ENCODE data around the gene TNS1.

TNS1 gene

DNA sequence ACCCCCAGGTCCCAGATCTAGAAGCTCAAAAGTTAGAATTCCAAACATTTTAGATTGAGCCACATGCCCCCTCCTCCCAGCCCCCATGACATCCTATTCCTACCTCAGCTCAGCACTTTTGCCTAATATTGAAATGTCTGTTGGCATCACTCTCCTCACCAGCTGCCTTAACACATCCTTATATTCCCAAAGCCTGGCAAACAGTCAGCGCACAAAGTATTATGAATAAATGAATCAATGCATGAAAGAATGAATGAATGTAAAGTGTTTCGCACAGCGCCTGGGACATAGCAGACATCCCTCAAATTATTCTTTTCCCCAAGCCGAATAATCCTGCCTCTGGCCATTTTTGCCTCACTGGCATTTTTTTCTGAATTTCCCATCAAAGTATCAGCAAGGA lies 175.8 kb downstream of the TNS1 start:
- no peaks in the 10 kb centered on the region for H3K79me2 ChIP-seq (ENCODE audit: insufficient read depth, low read length)
- no peak overlapping the region for H3K4me3 ChIP-seq (ENCODE audit: low read length, poor library complexity, severe bottlenecking)
- H3F3A ChIP-seq (ENCODE audit: low read depth), result no peaks in the 10 kb centered on the region
- H3K9ac ChIP-seq (ENCODE audit: low read depth, low read length, poor library complexity, severe bottlenecking), result no peak overlapping the region
- H4K20me1 ChIP-seq (ENCODE audit: insufficient read depth, low read length, poor library complexity, severe bottlenecking), result no peaks in the 10 kb centered on the region
- H3K27me3 ChIP-seq (ENCODE audit: insufficient read depth, low read length, poor library complexity, severe bottlenecking), result no peaks in the 10 kb centered on the region
- TF ChIP-seq, protein P1, sequence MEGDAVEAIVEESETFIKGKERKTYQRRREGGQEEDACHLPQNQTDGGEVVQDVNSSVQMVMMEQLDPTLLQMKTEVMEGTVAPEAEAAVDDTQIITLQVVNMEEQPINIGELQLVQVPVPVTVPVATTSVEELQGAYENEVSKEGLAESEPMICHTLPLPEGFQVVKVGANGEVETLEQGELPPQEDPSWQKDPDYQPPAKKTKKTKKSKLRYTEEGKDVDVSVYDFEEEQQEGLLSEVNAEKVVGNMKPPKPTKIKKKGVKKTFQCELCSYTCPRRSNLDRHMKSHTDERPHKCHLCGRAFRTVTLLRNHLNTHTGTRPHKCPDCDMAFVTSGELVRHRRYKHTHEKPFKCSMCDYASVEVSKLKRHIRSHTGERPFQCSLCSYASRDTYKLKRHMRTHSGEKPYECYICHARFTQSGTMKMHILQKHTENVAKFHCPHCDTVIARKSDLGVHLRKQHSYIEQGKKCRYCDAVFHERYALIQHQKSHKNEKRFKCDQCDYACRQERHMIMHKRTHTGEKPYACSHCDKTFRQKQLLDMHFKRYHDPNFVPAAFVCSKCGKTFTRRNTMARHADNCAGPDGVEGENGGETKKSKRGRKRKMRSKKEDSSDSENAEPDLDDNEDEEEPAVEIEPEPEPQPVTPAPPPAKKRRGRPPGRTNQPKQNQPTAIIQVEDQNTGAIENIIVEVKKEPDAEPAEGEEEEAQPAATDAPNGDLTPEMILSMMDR (conservative IDR thresholded peaks at IDR 0.05; ENCODE audit: low read length), result no peak
- no peak for TF ChIP-seq EZH2phosphoT487 (IDR thresholded peaks at IDR 0.05; ENCODE audit: borderline replicate concordance)
- H3K9me3 ChIP-seq (ENCODE audit: insufficient read depth, low read depth, low read length), result no peaks in the 10 kb centered on the region
- no peak overlapping the region for H2AFZ ChIP-seq (ENCODE audit: low read length)
- H3K4me2 ChIP-seq (ENCODE audit: low read depth, low read length, poor library complexity, severe bottlenecking), result no peak overlapping the region
- no peaks in the 10 kb centered on the region for H3K9me2 ChIP-seq (replicated peaks; ENCODE audit: low read depth, low read length)
- no peaks in the 10 kb centered on the region for H3K4me1 ChIP-seq (ENCODE audit: insufficient read depth, low read length, poor library complexity, severe bottlenecking)
- no peaks in the 10 kb centered on the region for H3K36me3 ChIP-seq (ENCODE audit: insufficient read depth, low read length)

DNA sequence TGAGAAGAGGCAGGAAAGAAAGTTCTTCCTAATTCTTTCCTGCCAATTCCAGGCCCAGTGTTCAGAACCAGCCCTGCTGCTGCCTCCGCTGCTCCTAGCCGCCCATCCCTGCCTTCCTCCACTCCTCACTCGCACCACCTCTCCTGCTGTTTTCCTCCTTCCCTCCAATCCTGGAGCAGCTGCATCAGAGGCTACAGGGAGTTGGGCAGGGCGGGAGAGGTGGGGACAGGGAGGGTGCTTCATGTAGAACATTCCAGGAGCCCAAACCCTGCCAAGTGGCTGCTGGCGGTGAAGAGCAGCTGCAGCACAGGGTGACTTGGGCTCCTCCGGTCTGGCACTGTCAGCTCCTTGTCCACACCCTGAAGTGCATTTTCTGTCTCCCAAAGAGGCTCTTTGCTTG lies 176.3 kb downstream of the TNS1 start:
- Histone ChIP-seq H3F3A (ENCODE audit: low read depth) (no peaks in the 10 kb centered on the region), H3K36me3 (ENCODE audit: insufficient read depth, low read length) (no peaks in the 10 kb centered on the region), H3K4me2 (ENCODE audit: low read depth, low read length, poor library complexity, severe bottlenecking) (no peak overlapping the region), H3K9me2 (replicated peaks; ENCODE audit: low read depth, low read length) (no peaks in the 10 kb centered on the region), H2AFZ (ENCODE audit: low read length) (no peak overlapping the region), H3K9ac (ENCODE audit: low read depth, low read length, poor library complexity, severe bottlenecking) (no peak overlapping the region), H3K4me1 (ENCODE audit: insufficient read depth, low read length, poor library complexity, severe bottlenecking) (no peaks in the 10 kb centered on the region), H4K20me1 (ENCODE audit: insufficient read depth, low read length, poor library complexity, severe bottlenecking) (no peaks in the 10 kb centered on the region), H3K4me3 (ENCODE audit: low read length, poor library complexity, severe bottlenecking) (no peak overlapping the region), H3K27me3 (ENCODE audit: insufficient read depth, low read length, poor library complexity, severe bottlenecking) (no peaks in the 10 kb centered on the region), H3K79me2 (ENCODE audit: insufficient read depth, low read length) (no peaks in the 10 kb centered on the region), H3K9me3 (ENCODE audit: insufficient read depth, low read depth, low read length) (no peaks in the 10 kb centered on the region)
- no peak for TF ChIP-seq EZH2phosphoT487 (IDR thresholded peaks at IDR 0.05; ENCODE audit: borderline replicate concordance)
- TF ChIP-seq, protein P1 (conservative IDR thresholded peaks at IDR 0.05; ENCODE audit: low read length), result no peak

DNA sequence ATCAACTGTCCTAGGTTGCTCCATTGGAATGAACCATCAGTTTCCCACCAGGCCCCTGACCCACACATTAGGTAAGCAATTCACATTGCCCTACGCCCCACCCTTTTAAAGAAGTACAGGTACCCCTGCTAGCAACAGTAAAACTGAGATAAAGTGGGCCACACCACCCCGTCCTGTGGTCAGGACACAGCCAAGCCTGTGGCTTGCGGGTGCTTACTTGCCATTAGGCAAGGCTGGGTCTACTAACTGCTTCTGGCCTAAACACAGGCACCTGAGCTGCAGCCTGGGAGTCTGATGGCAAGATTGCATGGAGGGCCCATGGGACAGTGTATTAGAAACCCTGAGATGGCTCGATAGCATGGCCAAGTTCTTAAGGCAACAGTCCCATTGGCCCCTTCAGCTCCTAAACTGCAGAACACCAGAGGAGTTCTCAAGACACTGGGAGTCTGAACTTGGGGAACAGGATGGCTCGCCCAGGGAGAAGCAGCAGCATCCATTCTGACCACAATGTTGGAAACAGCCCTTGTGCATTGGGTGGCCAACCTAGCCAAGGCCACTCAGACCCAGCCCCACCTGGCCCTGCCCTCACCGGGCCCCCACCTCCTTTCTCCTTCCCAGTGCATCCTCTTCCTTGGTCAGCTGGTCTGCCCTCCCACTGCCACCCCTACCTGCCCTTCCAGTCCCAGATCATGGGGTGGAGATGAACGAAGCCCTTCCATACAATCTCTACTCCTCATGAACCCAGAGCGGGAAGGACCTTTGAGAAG lies 177.1 kb downstream of the TNS1 start:
- Histone ChIP-seq H3K9ac (ENCODE audit: low read depth, low read length, poor library complexity, severe bottlenecking) (no peak overlapping the region), H3K36me3 (ENCODE audit: insufficient read depth, low read length) (no peaks in the 10 kb centered on the region), H3K9me3 (ENCODE audit: insufficient read depth, low read depth, low read length) (no peaks in the 10 kb centered on the region), H3F3A (ENCODE audit: low read depth) (no peaks in the 10 kb centered on the region), H3K4me3 (ENCODE audit: low read length, poor library complexity, severe bottlenecking) (no peak overlapping the region), H4K20me1 (ENCODE audit: insufficient read depth, low read length, poor library complexity, severe bottlenecking) (no peaks in the 10 kb centered on the region), H3K4me1 (ENCODE audit: insufficient read depth, low read length, poor library complexity, severe bottlenecking) (no peaks in the 10 kb centered on the region), H3K4me2 (ENCODE audit: low read depth, low read length, poor library complexity, severe bottlenecking) (no peak overlapping the region), H3K27me3 (ENCODE audit: insufficient read depth, low read length, poor library complexity, severe bottlenecking) (no peaks in the 10 kb centered on the region), H3K79me2 (ENCODE audit: insufficient read depth, low read length) (no peaks in the 10 kb centered on the region), H3K9me2 (replicated peaks; ENCODE audit: low read depth, low read length) (no peaks in the 10 kb centered on the region), H2AFZ (ENCODE audit: low read length) (no peak overlapping the region)
- TF ChIP-seq, protein P1 (conservative IDR thresholded peaks at IDR 0.05; ENCODE audit: low read length), result no peak

Data from Loucy (cell line).